Transverse colon (tissue), 4 donors: ENCODE results near the gene VPS13C. TPM values are rescaled to one million over a fixed set of nuclear protein-coding genes. Genes with fewer than 3 reads are reported as not detected.
A peak's percentile ranks its signal among the peaks of the same experiment; 100 is the strongest.

Source experiments
- DNase-seq: peaks from one replicate; pipeline ENCODE4 v3.0.0-alpha.2; 2019
- H3K27ac ChIP-seq, 4 donors: fragments of 200-600 bp; sonication (generic); 2 replicates each; pipeline ENCODE4 v1.5.1; 2016 to 2018; ENCODE audit warnings: inconsistent platforms in 4 of 4
- H3K27me3 ChIP-seq: fragments of 200-600 bp; sonication (generic); 2 replicates; pipeline ENCODE4 v1.5.1; 2017; ENCODE audit warnings: inconsistent platforms
- H3K36me3 ChIP-seq, 4 donors: fragments of 200-600 bp; sonication (generic); 2 replicates each; pipeline ENCODE4 v1.5.1; 2017 to 2019; ENCODE audit warnings: inconsistent platforms in 4 of 4
- H3K4me1 ChIP-seq, 4 donors: fragments of 200-600 bp; sonication (generic); 2 replicates each; pipeline ENCODE4 v1.5.1; 2017 to 2020; ENCODE audit warnings: inconsistent platforms in 4 of 4
- H3K4me3 ChIP-seq, 4 donors: fragments of 200-600 bp; sonication (generic); 1 replicate in 1 of 4; 2 replicates in 3 of 4; pipeline versions ENCODE4 v1.5.1 to v1.6.1; 2017 to 2019; ENCODE audit warnings: inconsistent platforms in 4 of 4
- H3K9me3 ChIP-seq, 2 donors: fragments of 200-600 bp; sonication (generic); 2 replicates each; pipeline ENCODE4 v1.5.1; 2017 to 2019; ENCODE audit warnings: inconsistent platforms in 2 of 2
- EP300 ChIP-seq: sonication (generic); formaldehyde crosslinking; IDR thresholded peaks from one replicate; pipeline ENCODE4 v1.6.1; 2017; ENCODE audit warnings: antibody characterized with exemption, low read depth
- POLR2A ChIP-seq: fragments of 450-650 bp; IDR thresholded peaks from one replicate; pipeline ENCODE4 v1.6.1; 2016; ENCODE audit warnings: antibody characterized with exemption, mild to moderate bottlenecking, moderate library complexity
- POLR2AphosphoS5 ChIP-seq, 3 donors: sonication (generic); formaldehyde crosslinking; IDR thresholded peaks; one replicate each; pipeline ENCODE4 v1.6.1; 2016; ENCODE audit warnings: antibody characterized with exemption in 3 of 3
- WGBS, 2 donors: methylation state at CpG; one replicate each; pipeline ENCODE4 v1.1.5; 2018; ENCODE audit warnings: low coverage in 1 of 2; 5-methylcytosine and 5-hydroxymethylcytosine counted together
- in situ Hi-C, 4 donors: fragments of 200-750 bp; cut with MboI; loops; one replicate each; pipeline versions ENCODE4 v1.15.0 to v1.15.1; 2017; ENCODE audit warnings: low sequenced_read_pairs in 3 of 4, low pct_ligation_motif_present in 1 of 4, low pct_unique_long_range_greater_than_20kb in 1 of 4
- intact Hi-C: fragments of 100-400 bp; cut with DNase I; formaldehyde crosslinking; loops from one replicate; pipeline ENCODE4 v1.15.1; 2023; ENCODE audit warnings: low total_unique reads
- total RNA-seq, 4 donors: library from RNA; depleted of rRNA; stranded (reverse); fragments of >200 nt; gene quantifications; one replicate each; pipeline ENCODE4 v1.1.0, GENCODE V29; 2016
- TF ChIP-seq, protein P1 (sequence below), 5 experiments: fragments of 200-600 bp in 3 of 5; fragments of 450-650 bp in 2 of 5; sonication (generic) in 3 of 5; IDR thresholded peaks; 1 replicate in 2 of 5; 2 replicates in 3 of 5; pipeline ENCODE4 v1.5.1; 2016 to 2017; ENCODE audit warnings: antibody characterized with exemption in 5 of 5, inconsistent platforms in 3 of 5, mild to moderate bottlenecking in 2 of 5, moderate library complexity in 1 of 5

VPS13C gene
- total RNA-seq, 4 donors from 2014 or later, result 48.3 to 105 (median 73.2) TPM

GRCh38 chr15:62059816-62060112 lies 483 bp downstream of the VPS13C start:
- in situ Hi-C loops (loop anchor here in 1 of 4 donors (10.0 kb wide), 1 partner anchor 85 kb away; no protein-coding TSS in a partner anchor), intact Hi-C loops (no loop called here)
- Histone ChIP-seq H3K27me3 (no peaks in the 10 kb centered on the region), H3K4me1 (peaks cover 0 to 28% (median 13%) of the 10 kb centered on the region in 4 donors), H3K27ac (peak overlapping the region; percentile 97 to 99 (median 98)), H3K4me3 (peak overlapping the region; percentile 79 to 100 (median 92)), H3K36me3 (no peaks in the 10 kb centered on the region), H3K9me3 (no peaks in the 10 kb centered on the region)
- whole genome bisulfite sequencing, 2 donors, result 0 to 1% methylated on average over 2 to 19 of the region's 19 CpGs
- TF ChIP-seq, protein P1, sequence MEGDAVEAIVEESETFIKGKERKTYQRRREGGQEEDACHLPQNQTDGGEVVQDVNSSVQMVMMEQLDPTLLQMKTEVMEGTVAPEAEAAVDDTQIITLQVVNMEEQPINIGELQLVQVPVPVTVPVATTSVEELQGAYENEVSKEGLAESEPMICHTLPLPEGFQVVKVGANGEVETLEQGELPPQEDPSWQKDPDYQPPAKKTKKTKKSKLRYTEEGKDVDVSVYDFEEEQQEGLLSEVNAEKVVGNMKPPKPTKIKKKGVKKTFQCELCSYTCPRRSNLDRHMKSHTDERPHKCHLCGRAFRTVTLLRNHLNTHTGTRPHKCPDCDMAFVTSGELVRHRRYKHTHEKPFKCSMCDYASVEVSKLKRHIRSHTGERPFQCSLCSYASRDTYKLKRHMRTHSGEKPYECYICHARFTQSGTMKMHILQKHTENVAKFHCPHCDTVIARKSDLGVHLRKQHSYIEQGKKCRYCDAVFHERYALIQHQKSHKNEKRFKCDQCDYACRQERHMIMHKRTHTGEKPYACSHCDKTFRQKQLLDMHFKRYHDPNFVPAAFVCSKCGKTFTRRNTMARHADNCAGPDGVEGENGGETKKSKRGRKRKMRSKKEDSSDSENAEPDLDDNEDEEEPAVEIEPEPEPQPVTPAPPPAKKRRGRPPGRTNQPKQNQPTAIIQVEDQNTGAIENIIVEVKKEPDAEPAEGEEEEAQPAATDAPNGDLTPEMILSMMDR (IDR thresholded peaks at IDR 0.05), result no peak
- TF ChIP-seq POLR2AphosphoS5 (IDR thresholded peaks at IDR 0.05) (peak in 2 of 3 donors; percentile 2 to 18), EP300 (no peak), POLR2A (no peak)
- peak; percentile 76 for DNase-seq

GRCh38 chr15:62059108-62059815 lies 985 bp downstream of the VPS13C start:
- peaks cover 0 to 28% (median 13%) of the 10 kb centered on the region in 4 donors for H3K4me1 ChIP-seq
- H3K4me3 ChIP-seq, result peak overlapping the region; percentile 79 to 100 (median 92)
- in situ Hi-C loops, result no loop called here
- H3K36me3 ChIP-seq, result no peaks in the 10 kb centered on the region
- no peaks in the 10 kb centered on the region for H3K27me3 ChIP-seq
- no peak for DNase-seq
- WGBS, 2 donors, result 3 to 4% methylated on average over 12 to 13 of the region's 13 CpGs
- H3K27ac ChIP-seq, result peak overlapping the region; percentile 97 to 99 (median 98)
- TF ChIP-seq POLR2A (no peak), EP300 (no peak)
- TF ChIP-seq, protein P1 (IDR thresholded peaks at IDR 0.05), result peak in 2 of 5 experiments; percentile 8 to 25
- no peaks in the 10 kb centered on the region for H3K9me3 ChIP-seq
- intact Hi-C loops, result no loop called here

- no peak overlapping the region for H3K4me3 ChIP-seq
- in situ Hi-C loops, result no loop called here
- WGBS, 2 donors, result 82% methylated on average over 5 of the region's 5 CpGs
These were observed 1.8 kb downstream of the VPS13C start for GRCh38 chr15:62058327-62059028.

More at GRCh38 chr15:62058327-62059028, 1.8 kb downstream of the VPS13C start:
- TF ChIP-seq POLR2AphosphoS5 (IDR thresholded peaks at IDR 0.05) (no peak), POLR2A (no peak), EP300 (no peak)
- TF ChIP-seq, protein P1 (IDR thresholded peaks at IDR 0.05), result no peak
- Histone ChIP-seq H3K9me3 (no peaks in the 10 kb centered on the region), H3K27ac (no peak overlapping the region), H3K4me1 (peaks cover 0 to 28% (median 13%) of the 10 kb centered on the region in 4 donors), H3K27me3 (no peaks in the 10 kb centered on the region), H3K36me3 (no peaks in the 10 kb centered on the region)
- no peak for DNase-seq
- intact Hi-C loops, result no loop called here
